Stimulated activated naive B cell treated with anti-CD40 and anti-IgM and Interleukin-4, amounts not matched to agents 10 μg/mL and 1 μg/mL and 100 μg/mL, for 72 hours (primary cell): ENCODE data around the gene MYH9.

Experiments used
- ATAC-seq, 2 donors: fragments of 150-1000 bp; cut with Tn5 transposase; replicated peaks; 2 replicates each; pipeline ENCODE4 v1.10.0; 2021; ENCODE audit warnings: moderate library complexity in 1 of 2
- DNase-seq: peaks from one replicate; pipeline ENCODE4 v3.0.0; 2021
- H3K27ac Mint-ChIP-seq: one replicate; pipeline ENCODE4 v1.8.0; 2022; ENCODE audit warnings: mild to moderate bottlenecking, mixed read lengths
- H3K27me3 Mint-ChIP-seq, 2 donors: one replicate each; pipeline ENCODE4 v1.8.0; 2022; ENCODE audit warnings: mixed read lengths in 2 of 2
- H3K36me3 Mint-ChIP-seq, 2 donors: one replicate each; pipeline ENCODE4 v1.8.0; 2022; ENCODE audit warnings: mixed read lengths in 2 of 2, mild to moderate bottlenecking in 1 of 2
- H3K4me1 Mint-ChIP-seq, 2 donors: one replicate each; pipeline ENCODE4 v1.8.0; 2022; ENCODE audit warnings: mixed read lengths in 2 of 2, mild to moderate bottlenecking in 1 of 2
- H3K4me3 Mint-ChIP-seq, 2 donors: one replicate each; pipeline ENCODE4 v1.8.0; 2022; ENCODE audit warnings: mild to moderate bottlenecking in 2 of 2, mixed read lengths in 2 of 2, moderate library complexity in 1 of 2
- H3K9me3 Mint-ChIP-seq, 2 donors: one replicate each; pipeline ENCODE4 v1.8.0; 2022; ENCODE audit warnings: mixed read lengths in 2 of 2, mild to moderate bottlenecking in 1 of 2

MYH9 gene

GRCh38 chr22:36360871-36361383 is 26.8 kb downstream of the MYH9 start:
- Mint-ChIP-seq H3K9me3 (peaks cover 0 to 3% of the 10 kb centered on the region in 2 donors), H3K27ac (peak overlapping the region; percentile 81)

GRCh38 chr22:36360011-36360410 is 27.8 kb downstream of the MYH9 start:
- Mint-ChIP-seq H3K4me3 (peak overlapping the region; percentile 61 to 74), H3K4me1 (peaks cover 89 to 100% of the 10 kb centered on the region in 2 donors), H3K27ac (peak overlapping the region; percentile 93), H3K9me3 (peaks cover 0 to 3% of the 10 kb centered on the region in 2 donors), H3K27me3 (no peaks in the 10 kb centered on the region), H3K36me3 (peaks cover 45 to 63% of the 10 kb centered on the region in 2 donors)
- DNase-seq, result no peak
- ATAC-seq, result no peak

More at GRCh38 chr22:36360871-36361383, 26.8 kb downstream of the MYH9 start:
- no peak for DNase-seq
- ATAC-seq, result no peak
- peaks cover 82 to 98% of the 10 kb centered on the region in 2 donors for H3K4me1 Mint-ChIP-seq
- no peaks in the 10 kb centered on the region for H3K27me3 Mint-ChIP-seq
- H3K36me3 Mint-ChIP-seq, result peaks cover 43 to 58% of the 10 kb centered on the region in 2 donors
- peak overlapping the region in 1 of 2 donors; percentile 45 for H3K4me3 Mint-ChIP-seq

GRCh38 chr22:36359470-36359996 is 28.2 kb downstream of the MYH9 start:
- Mint-ChIP-seq H3K27ac (peak overlapping the region; percentile 93), H3K36me3 (peaks cover 47 to 63% of the 10 kb centered on the region in 2 donors), H3K27me3 (no peaks in the 10 kb centered on the region), H3K4me1 (peaks cover 90 to 100% of the 10 kb centered on the region in 2 donors), H3K9me3 (peaks cover 0 to 3% of the 10 kb centered on the region in 2 donors), H3K4me3 (peak overlapping the region; percentile 61 to 74)
- no peak for DNase-seq
- peak; percentile 45 for ATAC-seq

GRCh38 chr22:36358533-36359469 is 29.0 kb downstream of the MYH9 start:
- Mint-ChIP-seq H3K27ac (peak overlapping the region; percentile 93), H3K4me3 (peak overlapping the region; percentile 61 to 74), H3K9me3 (peaks cover 0 to 3% of the 10 kb centered on the region in 2 donors), H3K4me1 (peaks cover 86 to 100% of the 10 kb centered on the region in 2 donors), H3K27me3 (no peaks in the 10 kb centered on the region), H3K36me3 (peaks cover 43 to 66% of the 10 kb centered on the region in 2 donors)
- peak; percentile 92 to 95 for ATAC-seq
- peak; percentile 81 for DNase-seq

- ATAC-seq, result no peak
- peaks cover 38 to 64% of the 10 kb centered on the region in 2 donors for H3K36me3 Mint-ChIP-seq
- H3K4me1 Mint-ChIP-seq, result peaks cover 80 to 100% of the 10 kb centered on the region in 2 donors
Observed at GRCh38 chr22:36356708-36357624, 30.8 kb downstream of the MYH9 start.

GRCh38 chr22:36355894-36356293 is 31.9 kb downstream of the MYH9 start:
- Mint-ChIP-seq H3K9me3 (peaks cover 0 to 3% of the 10 kb centered on the region in 2 donors), H3K27me3 (no peaks in the 10 kb centered on the region), H3K36me3 (peaks cover 37 to 62% of the 10 kb centered on the region in 2 donors), H3K4me1 (peaks cover 78 to 100% of the 10 kb centered on the region in 2 donors), H3K27ac (peak overlapping the region; percentile 96), H3K4me3 (peak overlapping the region; percentile 29 to 67)
- ATAC-seq (no peak), DNase-seq (no peak)

More at GRCh38 chr22:36356708-36357624, 30.8 kb downstream of the MYH9 start:
- no peak for DNase-seq
- Mint-ChIP-seq H3K9me3 (peaks cover 0 to 3% of the 10 kb centered on the region in 2 donors), H3K27me3 (no peaks in the 10 kb centered on the region), H3K4me3 (peak overlapping the region; percentile 46 to 55), H3K27ac (peak overlapping the region; percentile 94)

- Mint-ChIP-seq H3K4me1 (peaks cover 76 to 100% of the 10 kb centered on the region in 2 donors), H3K27me3 (no peaks in the 10 kb centered on the region), H3K4me3 (peak overlapping the region; percentile 63 to 67), H3K9me3 (peaks cover 0 to 3% of the 10 kb centered on the region in 2 donors), H3K27ac (peak overlapping the region; percentile 96), H3K36me3 (peaks cover 32 to 66% of the 10 kb centered on the region in 2 donors)
- DNase-seq (no peak), ATAC-seq (no peak)
Observed at GRCh38 chr22:36355362-36355761, 32.4 kb downstream of the MYH9 start.

GRCh38 chr22:36352803-36353507 is 34.8 kb downstream of the MYH9 start:
- ATAC-seq (peak; percentile 31 to 38), DNase-seq (no peak)
- peaks cover 29 to 60% of the 10 kb centered on the region in 2 donors for H3K36me3 Mint-ChIP-seq
- H3K4me3 Mint-ChIP-seq, result peak overlapping the region in 1 of 2 donors; percentile 56
- H3K27me3 Mint-ChIP-seq, result no peaks in the 10 kb centered on the region
- peak overlapping the region; percentile 93 for H3K27ac Mint-ChIP-seq
- peaks cover 64 to 92% of the 10 kb centered on the region in 2 donors for H3K4me1 Mint-ChIP-seq
- H3K9me3 Mint-ChIP-seq, result no peaks in the 10 kb centered on the region

- Mint-ChIP-seq H3K4me1 (peaks cover 58 to 91% of the 10 kb centered on the region in 2 donors), H3K27ac (peak overlapping the region; percentile 93), H3K9me3 (no peaks in the 10 kb centered on the region), H3K4me3 (peak overlapping the region in 1 of 2 donors; percentile 56), H3K27me3 (no peaks in the 10 kb centered on the region), H3K36me3 (peaks cover 28 to 61% of the 10 kb centered on the region in 2 donors)
- DNase-seq (no peak), ATAC-seq (peak; percentile 37 to 43)
Observed at GRCh38 chr22:36351921-36352802, 35.6 kb downstream of the MYH9 start.

GRCh38 chr22:36350751-36351594 is 36.8 kb downstream of the MYH9 start:
- Mint-ChIP-seq H3K27ac (peak overlapping the region; percentile 93), H3K36me3 (peaks cover 24 to 59% of the 10 kb centered on the region in 2 donors), H3K4me1 (peaks cover 53 to 89% of the 10 kb centered on the region in 2 donors), H3K27me3 (no peaks in the 10 kb centered on the region), H3K9me3 (no peaks in the 10 kb centered on the region), H3K4me3 (no peak overlapping the region)
- peak in 1 of 2 donors; percentile 26 for ATAC-seq
- DNase-seq, result no peak

- Mint-ChIP-seq H3K36me3 (peaks cover 23 to 56% of the 10 kb centered on the region in 2 donors), H3K27ac (peak overlapping the region; percentile 9), H3K9me3 (no peaks in the 10 kb centered on the region), H3K4me3 (no peak overlapping the region), H3K4me1 (peaks cover 45 to 89% of the 10 kb centered on the region in 2 donors), H3K27me3 (no peaks in the 10 kb centered on the region)
- ATAC-seq, result no peak
- DNase-seq, result no peak
Observed at GRCh38 chr22:36349726-36350125, 38.0 kb downstream of the MYH9 start.
